ENCODE results near the gene ABCC6. TPM values are rescaled to one million over a fixed set of nuclear protein-coding genes. Genes with fewer than 3 reads are reported as not detected.
"Not testable (repeated sequence)": the region's sequence is repeated elsewhere in the genome, so short reads cannot be mapped to it uniquely, and the experiment has no call there.

Gene ABCC6
- total RNA-seq (10 to 100 TPM; 10.8 to 20.2 (median 13.6) TPM), polyA plus RNA-seq (10 to 100 TPM; 25.4 to 30.6 TPM)

DNA sequence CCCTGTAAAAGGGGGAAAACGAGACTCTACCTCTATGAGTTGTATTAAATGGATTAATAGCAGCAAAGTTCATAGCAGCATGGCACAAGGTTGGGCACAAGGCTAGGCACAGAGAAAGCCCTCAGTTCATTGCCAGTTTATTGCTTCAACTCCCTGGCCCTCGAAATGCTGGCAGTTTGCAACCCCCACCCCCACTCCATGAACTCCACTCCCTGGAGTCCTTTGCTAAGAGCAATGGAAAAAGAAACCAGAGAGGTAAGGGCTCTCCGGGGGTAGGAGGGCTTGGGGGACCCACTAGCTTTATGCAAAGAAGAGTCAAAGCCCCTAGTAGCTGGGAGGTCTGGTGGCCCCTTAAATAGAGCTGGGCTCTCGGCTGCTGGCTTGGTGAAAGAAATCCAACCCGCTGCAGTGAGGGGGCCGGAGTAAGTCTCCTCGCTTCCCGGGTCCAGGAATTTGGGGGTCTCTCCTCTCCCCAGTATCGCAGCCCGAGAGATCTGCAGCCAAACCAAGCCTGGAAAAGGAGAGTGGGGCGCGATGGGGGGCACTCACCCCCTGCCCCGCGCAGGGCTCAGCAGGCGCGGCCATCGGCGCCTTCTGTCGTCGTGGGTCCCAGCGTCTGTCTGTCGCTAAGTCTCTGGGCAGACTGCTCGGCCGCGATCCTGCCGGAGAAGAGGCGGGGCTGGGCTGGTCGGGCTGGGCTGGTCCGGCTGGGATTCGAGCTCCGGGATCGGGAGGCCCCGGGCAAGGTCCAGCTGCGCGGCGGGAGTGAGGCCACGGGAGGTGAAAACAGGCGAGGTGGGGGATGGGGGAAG is at the start of gene ABCC6:
ABCC6 (minus strand) TSS at position 645 of the 812 bp plus-strand sequence; CDS start at position 585, 60 bp downstream.
- Histone ChIP-seq H3K27ac (peak within 1 kb of the TSS in 2 of 4 donors; percentile 28 to 30), H3K4me3 (peak within 1 kb of the TSS in 2 of 4 donors; percentile 31 to 39)
- H3K36me3 ChIP-seq; DNase-seq; FAIRE-seq; H3K27me3 ChIP-seq; intact Hi-C loops (cut with DNase I); H3K9me3 ChIP-seq; H3K4me1 ChIP-seq: not testable (repeated sequence)
- WGBS, 2 donors = 2 to 3% methylated on average over 15 to 19 of the region's 38 CpGs
- ATAC-seq = peak; percentile 98 to 99 (median 98)

DNA sequence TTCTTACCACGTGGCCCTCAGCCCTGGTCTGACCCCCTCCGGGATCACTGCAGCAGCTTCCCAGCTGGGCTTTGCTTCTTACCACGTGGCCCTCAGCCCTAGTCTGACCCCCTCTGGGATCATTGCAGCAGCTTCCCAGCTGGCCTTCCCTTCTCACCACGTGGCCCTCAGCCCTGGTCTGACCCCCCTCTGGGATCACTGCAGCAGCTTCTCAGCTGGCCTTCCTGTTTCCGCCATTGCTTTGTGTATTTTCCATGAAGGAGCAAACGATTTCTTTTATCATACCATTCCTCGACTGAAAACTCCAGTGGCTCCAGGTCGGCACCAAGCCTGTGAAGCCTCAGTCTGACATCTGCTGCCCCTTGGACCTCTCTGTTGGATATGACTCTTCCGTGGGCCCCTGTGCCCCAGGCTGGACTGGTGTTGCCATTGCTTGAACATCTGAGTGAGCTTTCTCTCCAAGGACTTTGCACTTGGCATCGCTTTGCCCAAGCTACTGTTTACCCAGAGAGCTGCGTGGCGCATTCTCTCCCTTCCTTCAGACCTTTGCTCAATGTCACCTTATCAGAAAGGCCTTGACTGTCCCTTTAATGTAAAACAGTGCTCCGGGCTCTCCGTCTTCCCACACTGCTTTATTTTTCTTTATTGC is 49.4 kb upstream of the ABCC6 start:
- FAIRE-seq; H3K4me1 ChIP-seq; intact Hi-C loops (cut with DNase I); H3K9me3 ChIP-seq; H3K36me3 ChIP-seq; H3K27me3 ChIP-seq; H3K4me3 ChIP-seq; H3K27ac ChIP-seq: not testable (repeated sequence)
- ATAC-seq (peak; percentile 82 to 90 (median 88)), DNase-seq (peak in 2 of 6 donors; percentile 10)
- 5 to 28% methylated on average over 4 of the region's 14 CpGs for WGBS, 2 donors

DNA sequence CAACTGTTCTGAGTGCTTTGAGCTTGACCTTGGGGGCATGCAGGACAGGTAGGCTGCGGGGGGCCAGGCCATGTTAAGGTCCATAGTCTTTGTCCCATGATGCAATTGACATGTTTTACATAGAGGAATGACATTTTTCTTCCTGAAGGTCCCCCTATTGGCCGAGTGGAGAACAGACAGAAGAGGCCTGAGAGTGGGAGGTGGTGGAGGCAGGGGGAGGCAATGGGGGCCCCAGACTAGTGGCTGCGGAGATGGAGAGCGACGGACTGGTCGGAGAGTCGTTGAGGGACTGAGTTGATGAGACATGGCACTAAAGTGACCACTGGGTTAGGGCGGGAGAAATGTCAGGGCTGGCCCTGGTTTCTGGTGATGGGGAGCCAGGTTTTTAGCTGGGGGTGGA is 48.4 kb upstream of the ABCC6 start:
- ATAC-seq; H3K4me3 ChIP-seq; FAIRE-seq; H3K9me3 ChIP-seq; intact Hi-C loops (cut with DNase I); H3K4me1 ChIP-seq; H3K27ac ChIP-seq; H3K27me3 ChIP-seq; H3K36me3 ChIP-seq; DNase-seq: not testable (repeated sequence)
- no CpG with 5 or more reads among the region's 8 CpGs for WGBS, 2 donors

DNA sequence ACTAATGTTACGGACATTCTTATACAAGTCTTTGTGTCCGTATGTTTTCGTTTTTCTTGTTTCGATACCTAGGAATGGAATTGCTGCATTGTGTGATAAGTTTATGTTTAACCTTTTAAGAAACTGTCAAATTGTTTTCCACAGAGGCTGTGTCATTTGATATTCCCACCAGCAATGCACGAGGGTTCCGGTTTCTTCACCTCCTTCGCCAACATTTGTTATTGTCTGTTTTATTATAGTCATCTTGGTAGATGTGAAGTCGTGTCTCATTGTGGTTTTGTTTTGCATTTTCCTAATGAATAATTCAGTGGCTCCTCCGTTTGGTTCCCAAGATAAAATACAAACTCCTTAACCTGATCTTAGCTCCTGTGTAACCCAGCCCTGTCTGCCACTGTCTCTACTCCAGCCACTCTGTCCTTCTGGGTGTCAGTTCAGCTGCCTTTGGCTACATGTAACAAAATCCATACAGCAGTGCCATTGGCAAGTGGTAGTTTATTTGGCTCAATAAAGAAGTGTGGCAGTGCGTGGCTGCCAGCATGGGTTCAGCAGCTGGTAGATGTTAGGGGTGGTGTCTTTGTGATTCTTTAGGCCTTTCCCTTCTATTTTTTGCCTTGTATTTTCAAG is 45.0 kb upstream of the ABCC6 start:
- DNase-seq; H3K27me3 ChIP-seq; H3K4me1 ChIP-seq; intact Hi-C loops (cut with DNase I); FAIRE-seq; H3K9me3 ChIP-seq; H3K27ac ChIP-seq; H3K36me3 ChIP-seq; H3K4me3 ChIP-seq; ATAC-seq: not testable (repeated sequence)
- WGBS, 2 donors = 94 to 95% methylated on average over 8 to 9 of the region's 10 CpGs

DNA sequence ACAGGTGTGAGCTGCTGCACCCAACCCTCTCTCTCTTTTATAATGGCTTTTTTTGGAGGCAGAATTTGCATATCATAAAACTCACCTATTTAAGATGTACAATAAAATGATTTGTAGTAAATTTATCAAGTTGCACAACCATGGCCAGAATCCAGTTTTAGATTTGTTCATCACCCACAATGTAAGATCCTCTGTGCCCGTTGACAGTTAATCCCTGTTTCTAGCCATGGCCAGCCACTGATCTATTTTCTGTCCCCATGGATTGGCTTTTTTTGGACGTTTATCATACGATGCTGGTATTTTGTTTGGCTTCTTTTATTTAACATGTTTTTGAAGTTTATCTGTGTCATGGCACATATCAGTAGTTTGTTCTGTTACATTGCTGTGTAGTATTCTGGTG is 44.4 kb upstream of the ABCC6 start:
- H3K36me3 ChIP-seq; DNase-seq; intact Hi-C loops (cut with DNase I); H3K9me3 ChIP-seq; H3K4me3 ChIP-seq; H3K27ac ChIP-seq; ATAC-seq; FAIRE-seq; H3K4me1 ChIP-seq; H3K27me3 ChIP-seq: not testable (repeated sequence)
- WGBS, 2 donors = no CpG with 5 or more reads among the region's 3 CpGs

DNA sequence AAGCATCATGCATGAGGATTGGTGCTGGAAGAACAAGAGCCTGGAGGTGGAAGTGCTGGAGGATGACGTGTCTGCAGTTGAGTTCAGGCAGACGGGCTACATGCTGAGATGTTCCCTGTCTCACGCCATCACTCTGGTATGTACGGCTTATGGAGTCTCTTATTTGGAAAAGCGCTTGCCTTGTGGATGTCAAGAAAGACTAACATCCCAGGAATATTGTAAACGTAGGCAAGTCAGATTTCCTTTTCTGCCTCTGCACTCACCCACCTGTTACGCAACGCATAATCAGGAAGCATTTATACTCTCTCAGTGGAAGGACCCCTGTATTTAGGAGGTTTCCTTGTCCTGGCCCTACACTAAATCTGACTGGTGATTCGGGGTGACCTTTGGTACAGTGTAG is 41.8 kb upstream of the ABCC6 start:
- intact Hi-C loops (cut with DNase I); FAIRE-seq: not testable (repeated sequence)

DNA sequence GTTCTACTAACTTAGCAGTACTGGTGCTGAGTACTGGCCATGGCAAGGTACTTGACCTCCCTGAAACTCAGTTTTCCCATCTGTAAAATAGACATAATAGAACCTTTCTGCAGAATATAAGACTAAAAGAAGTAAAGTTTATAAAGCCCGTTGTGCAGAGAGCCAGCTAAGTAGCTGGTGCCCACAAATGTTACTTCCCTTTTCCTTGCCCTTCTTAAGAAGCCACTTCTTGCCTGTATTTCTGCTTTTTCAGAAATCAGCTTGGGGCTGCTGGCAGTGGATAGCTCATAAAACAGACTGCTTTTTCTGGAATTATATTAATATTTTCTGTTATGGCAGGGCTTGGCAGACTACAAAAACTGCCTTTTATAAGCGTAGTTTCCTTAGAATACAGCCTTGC is 40.7 kb upstream of the ABCC6 start:
- H3K9me3 ChIP-seq; FAIRE-seq; intact Hi-C loops (cut with DNase I); DNase-seq; H3K4me1 ChIP-seq; ATAC-seq; H3K27me3 ChIP-seq; H3K27ac ChIP-seq; H3K4me3 ChIP-seq; H3K36me3 ChIP-seq: not testable (repeated sequence)
- 60 to 78% methylated on average over 1 of the region's 2 CpGs for WGBS, 2 donors

More for the DNA sequence above, 41.8 kb upstream of the ABCC6 start:
- H3K9me3 ChIP-seq, H3K4me3 ChIP-seq, DNase-seq, H3K27me3 ChIP-seq, H3K4me1 ChIP-seq, ATAC-seq, H3K27ac ChIP-seq, H3K36me3 ChIP-seq: not testable (repeated sequence)
- WGBS, 2 donors = 89 to 90% methylated on average over 7 to 8 of the region's 9 CpGs

DNA sequence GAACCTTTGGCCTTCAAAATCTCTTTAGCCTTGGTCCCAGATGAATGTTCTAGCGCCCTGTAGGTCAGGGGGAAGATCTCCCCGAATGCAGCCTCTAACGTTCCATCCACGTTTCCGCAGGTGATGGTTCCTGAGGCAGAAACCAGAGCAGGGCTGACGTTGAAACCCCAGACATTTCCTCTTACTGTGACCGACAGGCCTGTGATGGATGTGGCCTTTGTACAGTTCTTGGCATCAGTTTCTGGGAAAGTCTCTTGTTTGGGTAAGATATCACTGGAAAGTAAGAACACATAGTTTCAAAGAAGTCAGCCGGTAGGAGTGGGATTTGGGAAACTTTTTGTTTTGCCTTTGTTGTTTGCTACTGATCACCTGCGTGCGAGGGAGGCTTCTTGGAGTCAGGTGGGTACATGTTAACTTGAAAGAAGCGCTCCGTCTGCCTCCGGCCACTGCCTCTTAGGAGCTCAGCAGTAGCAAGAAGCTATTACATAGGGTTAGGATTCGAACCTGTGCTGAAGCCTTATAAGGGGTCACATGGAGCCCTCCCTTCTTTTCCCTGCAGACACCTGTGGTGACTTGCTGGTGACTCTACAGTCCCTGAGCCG is 39.8 kb upstream of the ABCC6 start:
- H3K9me3 ChIP-seq; FAIRE-seq; H3K4me1 ChIP-seq; H3K36me3 ChIP-seq; H3K27me3 ChIP-seq; intact Hi-C loops (cut with DNase I); H3K4me3 ChIP-seq: not testable (repeated sequence)
- peak; percentile 29 to 52 (median 48) for DNase-seq
- H3K27ac ChIP-seq = peak overlapping the region in 2 of 4 donors; percentile 5 to 28
- 22 to 45% methylated on average over 9 to 12 of the region's 15 CpGs for WGBS, 2 donors
- ATAC-seq = peak; percentile 71 to 83 (median 80)

DNA sequence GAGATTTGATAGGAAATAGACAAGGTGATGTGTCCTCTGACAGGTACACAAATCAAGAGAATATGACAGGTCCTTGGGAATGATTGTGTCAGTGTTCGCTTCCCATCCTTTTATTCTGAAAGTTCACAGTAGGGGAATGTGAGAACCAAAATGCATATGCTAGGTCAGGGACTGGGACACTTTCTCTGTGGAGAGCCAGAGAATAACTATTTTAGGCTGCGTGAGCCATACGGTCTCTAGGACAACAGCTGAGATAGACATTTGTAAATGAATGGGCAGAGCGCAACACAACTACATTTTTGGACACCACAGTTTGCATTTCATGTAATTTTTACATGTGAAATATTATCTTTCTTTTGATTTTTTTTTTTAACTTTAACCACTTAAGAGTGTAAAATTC is 36.7 kb upstream of the ABCC6 start:
- H3K36me3 ChIP-seq; intact Hi-C loops (cut with DNase I); H3K4me1 ChIP-seq; FAIRE-seq; H3K27me3 ChIP-seq; ATAC-seq; DNase-seq; H3K27ac ChIP-seq; H3K9me3 ChIP-seq; H3K4me3 ChIP-seq: not testable (repeated sequence)
- WGBS, 2 donors = 100% methylated on average over 1 of the region's 4 CpGs; no CpG with 5 or more reads in 1 of the 2 donors

DNA sequence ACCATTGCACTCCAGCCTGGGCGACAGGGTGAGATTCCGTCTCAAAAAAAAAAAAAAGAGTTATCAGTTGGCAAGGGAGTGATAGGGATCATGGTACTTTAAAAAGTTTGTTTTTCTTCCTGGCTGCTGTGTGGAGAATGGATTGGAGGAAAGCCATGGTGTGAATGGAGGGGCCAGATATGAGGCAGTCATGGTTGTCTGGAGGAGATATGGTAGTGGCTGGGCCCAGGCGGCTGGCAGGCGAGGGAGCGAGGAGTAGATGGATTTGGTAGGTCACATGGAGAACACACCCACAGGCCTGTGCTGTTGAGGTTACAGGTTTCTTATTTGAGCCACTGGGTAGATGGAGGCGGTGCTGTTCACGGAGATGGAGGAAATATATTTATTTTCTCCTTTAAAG is 35.5 kb upstream of the ABCC6 start:
- FAIRE-seq; H3K4me3 ChIP-seq; H3K36me3 ChIP-seq; H3K27me3 ChIP-seq; H3K4me1 ChIP-seq; intact Hi-C loops (cut with DNase I); H3K9me3 ChIP-seq: not testable (repeated sequence)
- DNase-seq = peak; percentile 30 to 86 (median 66)
- WGBS, 2 donors = 42 to 50% methylated on average over 7 of the region's 7 CpGs
- ATAC-seq = peak; percentile 68 to 78 (median 78)
- peak overlapping the region in 1 of 4 donors; percentile 30 for H3K27ac ChIP-seq

All from pancreas (tissue), 10 donors.